Thyroid gland (tissue), 4 donors: ENCODE data around the gene FNBP1.
"Not testable (repeated sequence)": the region's sequence is repeated elsewhere in the genome, so short reads cannot be mapped to it uniquely, and the experiment has no call there.

ENCODE experiments used
- CTCF ChIP-seq, 6 experiments: fragments of 200-600 bp in 3 of 6; fragments of 450-650 bp in 3 of 6; sonication (generic) in 3 of 6; IDR thresholded peaks; one replicate each; pipeline ENCODE4 v1.5.1; 2016 to 2019; ENCODE audit warnings: antibody characterized with exemption in 6 of 6, mild to moderate bottlenecking in 2 of 6, inconsistent platforms in 1 of 6, moderate library complexity in 1 of 6
- POLR2A ChIP-seq, 2 donors: fragments of 450-650 bp; IDR thresholded peaks; one replicate each; pipeline ENCODE4 v1.6.1; 2017; ENCODE audit warnings: antibody characterized with exemption in 2 of 2, mild to moderate bottlenecking in 2 of 2, moderate library complexity in 1 of 2

- TF ChIP-seq CTCF, POLR2A (IDR thresholded peaks at IDR 0.05): not testable (repeated sequence)
Observed at GRCh38 chr9:129997706-129998105, 45.3 kb downstream of the FNBP1 start.
